Measurements from ENCODE around the gene SLC38A11. TPM values are rescaled to one million over a fixed set of nuclear protein-coding genes. Genes with fewer than 3 reads are reported as not detected.
"Not testable (repeated sequence)": the region's sequence is repeated elsewhere in the genome, so short reads cannot be mapped to it uniquely, and the experiment has no call there.

Gene SLC38A11
- total RNA-seq (2014; rRNA removed; shearing (Covaris generic); ENCODE audit: low replicate concordance), result 0.09 TPM in 1 of 2 replicates, not detected in the other

- in situ Hi-C loops (cut with HindIII; ENCODE audit: low pct_unique_long_range_greater_than_20kb, low sequenced_read_pairs), result no loop called here
- DNase-seq (ENCODE audit: low read depth), result no peak
These were observed at the start of gene SLC38A11 for GRCh38 chr2:164954954-164955701. Gene SLC38A11 (minus strand): TSS chr2:164955525. CDS start chr2:164955247, 278 bp downstream.

GRCh38 chr2:165003443-165004130 is 48.3 kb upstream of the SLC38A11 start:
- in situ Hi-C loops (cut with HindIII; ENCODE audit: low pct_unique_long_range_greater_than_20kb, low sequenced_read_pairs), result no loop called here
- DNase-seq (ENCODE audit: low read depth), result no peak

- DNase-seq (ENCODE audit: low read depth), result no peak
- in situ Hi-C loops (cut with HindIII; ENCODE audit: low pct_unique_long_range_greater_than_20kb, low sequenced_read_pairs), result no loop called here
These were observed 47.3 kb upstream of the SLC38A11 start for GRCh38 chr2:165002638-165003037.

DNA sequence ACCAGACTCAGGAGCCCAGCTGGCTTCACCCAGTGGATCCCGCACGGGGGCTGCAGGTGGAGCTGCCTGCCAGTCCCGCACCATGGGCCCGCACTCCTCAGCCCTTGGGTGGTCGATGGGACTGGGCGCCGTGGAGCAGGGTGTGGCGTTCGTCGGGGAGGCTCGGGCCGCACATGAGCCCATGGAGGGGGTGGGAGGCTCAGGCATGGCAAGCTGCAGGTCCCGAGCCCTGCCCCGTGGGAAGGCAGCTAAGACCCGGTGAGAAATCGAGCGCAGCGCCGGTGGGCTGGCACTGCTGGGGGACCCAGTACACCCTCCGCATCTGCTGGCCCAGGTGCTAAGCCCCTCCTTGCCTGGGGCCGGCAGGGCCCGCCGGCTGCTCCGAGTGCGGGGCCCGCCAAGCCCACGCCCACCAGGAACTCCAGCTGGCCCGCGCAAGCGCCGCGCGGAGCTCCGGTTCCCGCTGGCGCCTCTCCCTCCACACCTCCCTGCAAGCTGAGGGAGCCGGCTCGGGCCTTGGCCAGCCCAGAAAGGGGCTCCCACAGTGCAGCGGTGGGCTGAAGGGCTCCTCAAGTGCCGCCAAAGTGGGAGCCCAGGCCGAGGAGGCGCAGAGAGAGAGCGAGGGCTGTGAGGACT is 39.5 kb upstream of the SLC38A11 start:
- in situ Hi-C loops (cut with HindIII; ENCODE audit: low pct_unique_long_range_greater_than_20kb, low sequenced_read_pairs); DNase-seq (ENCODE audit: low read depth): not testable (repeated sequence)

- in situ Hi-C loops (cut with HindIII; ENCODE audit: low pct_unique_long_range_greater_than_20kb, low sequenced_read_pairs), result no loop called here
- DNase-seq (ENCODE audit: low read depth), result no peak
These were observed 38.1 kb upstream of the SLC38A11 start for GRCh38 chr2:164993287-164994016.

- DNase-seq (ENCODE audit: low read depth), result peak; percentile 72
- in situ Hi-C loops (cut with HindIII; ENCODE audit: low pct_unique_long_range_greater_than_20kb, low sequenced_read_pairs), result no loop called here
These were observed 37.5 kb upstream of the SLC38A11 start for GRCh38 chr2:164992818-164993217.

DNA sequence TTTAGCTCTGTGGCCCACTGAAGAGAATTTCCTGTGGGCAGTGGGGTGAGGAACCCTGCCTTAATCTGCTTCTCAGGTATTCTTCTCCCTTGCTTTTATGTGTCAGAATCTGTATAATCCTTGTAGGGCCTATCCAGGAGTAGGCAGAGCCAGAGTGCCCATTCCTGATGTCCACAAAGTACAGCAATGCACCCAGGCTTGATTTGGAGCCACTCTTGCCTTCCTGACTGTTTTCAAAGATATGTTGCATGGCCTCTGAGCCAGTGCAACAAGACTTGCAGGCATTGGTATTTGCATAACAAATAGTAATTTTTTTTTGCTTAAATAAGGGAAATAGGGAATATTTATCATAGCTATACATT is 36.7 kb upstream of the SLC38A11 start:
- DNase-seq (ENCODE audit: low read depth); in situ Hi-C loops (cut with HindIII; ENCODE audit: low pct_unique_long_range_greater_than_20kb, low sequenced_read_pairs): not testable (repeated sequence)

GRCh38 chr2:164991361-164992092 is 36.2 kb upstream of the SLC38A11 start:
- DNase-seq (ENCODE audit: low read depth), result peak; percentile 75
- in situ Hi-C loops (cut with HindIII; ENCODE audit: low pct_unique_long_range_greater_than_20kb, low sequenced_read_pairs), result not testable (repeated sequence)

GRCh38 chr2:164990953-164991352 is 35.6 kb upstream of the SLC38A11 start:
- DNase-seq (ENCODE audit: low read depth), result peak; percentile 83
- in situ Hi-C loops (cut with HindIII; ENCODE audit: low pct_unique_long_range_greater_than_20kb, low sequenced_read_pairs), result not testable (repeated sequence)

- in situ Hi-C loops (cut with HindIII; ENCODE audit: low pct_unique_long_range_greater_than_20kb, low sequenced_read_pairs); DNase-seq (ENCODE audit: low read depth): not testable (repeated sequence)
These were observed 33.5 kb upstream of the SLC38A11 start for GRCh38 chr2:164988805-164989204.

GRCh38 chr2:164986027-164986426 is 30.7 kb upstream of the SLC38A11 start:
- in situ Hi-C loops (cut with HindIII; ENCODE audit: low pct_unique_long_range_greater_than_20kb, low sequenced_read_pairs), result not testable (repeated sequence)

DNA sequence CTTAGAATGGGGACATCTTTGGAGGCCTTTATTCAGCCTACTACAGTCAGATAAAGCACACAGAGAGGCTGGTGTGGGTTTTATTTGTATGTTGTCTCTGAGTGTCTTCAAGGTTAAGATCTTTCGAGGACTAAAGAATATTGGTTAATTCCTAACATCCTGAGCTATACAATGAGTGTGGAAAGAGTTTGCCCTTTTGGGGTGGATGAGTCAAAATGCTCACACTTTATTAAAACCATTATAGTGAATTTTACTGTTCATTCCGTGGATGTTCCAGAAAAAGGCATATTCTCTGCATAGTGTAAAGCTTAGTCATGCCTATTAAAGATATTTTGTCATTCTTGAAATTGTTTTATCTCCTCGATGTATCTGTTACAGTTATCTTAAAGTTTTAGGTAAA is 29.1 kb upstream of the SLC38A11 start:
- in situ Hi-C loops (cut with HindIII; ENCODE audit: low pct_unique_long_range_greater_than_20kb, low sequenced_read_pairs), result no loop called here
- no peak for DNase-seq (ENCODE audit: low read depth)

More at GRCh38 chr2:164986027-164986426, 30.7 kb upstream of the SLC38A11 start:
- DNase-seq (ENCODE audit: low read depth), result not testable (repeated sequence)

DNA sequence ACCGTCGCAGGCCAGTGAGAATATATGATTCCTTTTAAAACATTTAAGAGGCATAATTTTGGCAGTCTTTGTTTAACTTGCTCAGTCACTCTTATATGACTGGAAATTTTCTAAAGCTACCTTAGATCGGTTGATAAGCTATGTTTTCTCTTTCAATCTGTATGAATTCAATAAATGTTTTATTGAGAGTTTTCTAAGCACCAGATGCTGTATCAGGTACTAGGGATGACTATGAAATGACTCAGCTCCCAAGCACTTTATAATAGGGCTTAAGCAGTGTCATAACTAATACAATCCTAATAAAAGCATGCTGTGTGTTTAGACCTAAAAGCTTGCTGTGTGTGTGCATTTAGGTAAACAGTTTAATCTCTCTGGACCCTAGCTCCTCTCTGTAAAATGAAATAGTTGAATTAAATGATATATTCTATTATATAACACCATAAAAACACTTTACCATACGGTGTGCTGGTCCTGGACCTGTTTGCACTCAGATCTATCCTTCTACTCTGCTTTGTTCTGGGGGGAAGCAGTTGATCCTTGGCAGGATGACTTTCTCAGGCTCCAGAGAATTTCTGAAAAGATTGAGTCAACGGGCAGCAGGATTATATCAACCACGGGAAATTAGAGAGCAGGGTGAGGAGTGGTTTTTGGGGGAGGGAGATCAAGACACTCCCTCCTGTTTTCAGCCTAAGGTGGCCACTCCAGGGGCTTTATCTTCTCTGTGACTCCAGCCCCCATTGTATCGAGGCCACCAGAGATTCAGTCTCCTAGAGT is 26.1 kb upstream of the SLC38A11 start:
- no peak for DNase-seq (ENCODE audit: low read depth)
- in situ Hi-C loops (cut with HindIII; ENCODE audit: low pct_unique_long_range_greater_than_20kb, low sequenced_read_pairs), result no loop called here

DNA sequence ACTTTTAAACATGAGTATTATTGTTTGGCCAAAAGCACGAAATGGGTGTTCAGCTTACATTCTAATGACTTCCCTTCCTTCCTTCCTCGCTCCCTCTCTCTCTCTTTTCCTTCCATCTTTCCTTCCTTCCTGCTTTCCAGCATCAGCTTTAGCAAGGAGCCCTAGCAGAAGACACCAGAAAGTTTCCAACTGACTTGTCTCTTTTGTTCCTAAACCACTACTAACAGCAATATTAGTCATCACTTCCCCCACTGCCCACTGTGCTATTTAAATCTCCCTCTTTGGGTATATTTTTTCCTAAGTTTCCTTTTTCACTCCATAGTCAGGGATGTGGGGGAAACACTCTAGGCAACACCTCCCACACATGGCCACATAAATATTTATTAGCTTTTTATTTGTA is 25.4 kb upstream of the SLC38A11 start:
- in situ Hi-C loops (cut with HindIII; ENCODE audit: low pct_unique_long_range_greater_than_20kb, low sequenced_read_pairs); DNase-seq (ENCODE audit: low read depth): not testable (repeated sequence)

- in situ Hi-C loops (cut with HindIII; ENCODE audit: low pct_unique_long_range_greater_than_20kb, low sequenced_read_pairs), result no loop called here
- no peak for DNase-seq (ENCODE audit: low read depth)
These were observed 23.8 kb upstream of the SLC38A11 start for GRCh38 chr2:164979113-164979512.

DNA sequence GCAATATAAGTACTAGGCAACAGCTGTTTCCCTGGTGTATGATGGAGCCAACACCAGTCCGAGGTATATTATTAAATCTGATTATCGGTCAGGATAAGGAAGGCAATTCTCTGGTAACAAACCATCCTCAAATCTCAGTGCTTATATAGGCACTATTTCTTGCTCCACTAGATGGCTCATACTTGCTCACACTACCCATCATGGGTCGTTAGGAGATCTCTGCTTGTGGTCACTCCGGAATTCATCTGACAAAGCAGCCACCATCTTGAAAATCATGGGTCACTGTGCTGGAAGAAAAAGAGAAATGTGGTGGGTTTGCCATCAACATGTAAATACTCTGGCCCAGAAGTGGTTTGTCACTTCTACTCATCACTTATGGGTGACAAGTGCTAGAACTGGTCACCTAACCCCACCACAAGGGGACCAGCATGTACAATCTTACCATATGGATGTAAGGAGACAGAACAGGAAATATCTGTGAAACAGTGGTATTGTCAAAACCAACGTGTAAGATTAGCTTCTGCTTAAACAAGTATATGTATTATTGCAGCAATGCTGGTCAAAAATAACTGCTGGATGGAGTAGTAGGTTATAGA is 21.6 kb upstream of the SLC38A11 start:
- in situ Hi-C loops (cut with HindIII; ENCODE audit: low pct_unique_long_range_greater_than_20kb, low sequenced_read_pairs); DNase-seq (ENCODE audit: low read depth): not testable (repeated sequence)

DNA sequence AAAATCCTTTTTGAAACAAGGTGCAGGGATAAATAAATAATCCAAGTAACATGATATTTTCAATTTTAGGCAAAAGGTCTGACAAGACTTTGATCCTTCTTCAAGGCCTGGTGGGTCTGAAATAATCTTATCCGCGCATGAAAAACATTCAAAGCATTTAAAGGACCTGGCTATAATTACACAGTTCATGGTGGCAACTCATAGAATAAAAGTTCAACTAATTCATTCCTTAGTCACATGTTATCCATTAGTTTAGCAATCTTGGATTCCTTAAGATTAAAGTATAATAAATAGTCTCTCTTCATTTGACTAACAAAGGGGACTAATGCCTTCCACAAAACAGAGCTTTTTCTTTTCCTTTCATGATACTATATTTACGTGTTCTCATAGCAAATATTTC is 21.0 kb upstream of the SLC38A11 start:
- in situ Hi-C loops (cut with HindIII; ENCODE audit: low pct_unique_long_range_greater_than_20kb, low sequenced_read_pairs), result no loop called here
- no peak for DNase-seq (ENCODE audit: low read depth)

Data from Caki2 (cell line).